Activated CD4-positive, alpha-beta T cell treated with anti-CD3 and anti-CD28 coated beads, Interleukin-2, amount 10 ng/mL, durations not matched to agents 7 days and 5 days (primary cell): Measurements from ENCODE around the gene ANKRD65. TPM values are rescaled to one million over a fixed set of nuclear protein-coding genes. Genes with fewer than 3 reads are reported as not detected.
A peak's percentile ranks its signal among the peaks of the same experiment; 100 is the strongest.

Experiments used
- CTCF ChIA-PET: fragments of 350-600 bp; sonication (Branson Sonifier 250); formaldehyde crosslinking; loops from one replicate; lab custom pipeline; 2021; ENCODE audit warnings: antibody characterized with exemption; lab: Charles Lee
- POLR2A ChIA-PET: fragments of 350-600 bp; sonication (Branson Sonifier 250); formaldehyde crosslinking; loops from one replicate; lab custom pipeline; 2021; ENCODE audit warnings: antibody characterized with exemption; lab: Charles Lee
- DNase-seq: peaks from one replicate; pipeline ENCODE4 v3.0.0-alpha.2; 2020
- H3K27ac Mint-ChIP-seq: one replicate; pipeline ENCODE4 v1.8.0; 2021; ENCODE audit warnings: mild to moderate bottlenecking, moderate library complexity, mixed read lengths
- H3K27me3 Mint-ChIP-seq: one replicate; pipeline ENCODE4 v1.8.0; 2021; ENCODE audit warnings: mixed read lengths
- H3K36me3 Mint-ChIP-seq: one replicate; pipeline ENCODE4 v1.8.0; 2021; ENCODE audit warnings: low read depth, mixed read lengths
- H3K4me1 Mint-ChIP-seq: one replicate; pipeline ENCODE4 v1.8.0; 2021; ENCODE audit warnings: mixed read lengths
- H3K4me3 Mint-ChIP-seq: one replicate; pipeline ENCODE4 v1.8.0; 2021; ENCODE audit warnings: mild to moderate bottlenecking, moderate library complexity, mixed read lengths
- H3K9me3 Mint-ChIP-seq: one replicate; pipeline ENCODE4 v1.8.0; 2021; ENCODE audit warnings: mixed read lengths
- total RNA-seq, 2 experiments: library from RNA; stranded (reverse); gene quantifications; one replicate each; pipeline ENCODE4 v1.2.3, GENCODE V29; 2021

ANKRD65 gene
- total RNA-seq, 2 experiments from 2014 or later = not detected

DNA sequence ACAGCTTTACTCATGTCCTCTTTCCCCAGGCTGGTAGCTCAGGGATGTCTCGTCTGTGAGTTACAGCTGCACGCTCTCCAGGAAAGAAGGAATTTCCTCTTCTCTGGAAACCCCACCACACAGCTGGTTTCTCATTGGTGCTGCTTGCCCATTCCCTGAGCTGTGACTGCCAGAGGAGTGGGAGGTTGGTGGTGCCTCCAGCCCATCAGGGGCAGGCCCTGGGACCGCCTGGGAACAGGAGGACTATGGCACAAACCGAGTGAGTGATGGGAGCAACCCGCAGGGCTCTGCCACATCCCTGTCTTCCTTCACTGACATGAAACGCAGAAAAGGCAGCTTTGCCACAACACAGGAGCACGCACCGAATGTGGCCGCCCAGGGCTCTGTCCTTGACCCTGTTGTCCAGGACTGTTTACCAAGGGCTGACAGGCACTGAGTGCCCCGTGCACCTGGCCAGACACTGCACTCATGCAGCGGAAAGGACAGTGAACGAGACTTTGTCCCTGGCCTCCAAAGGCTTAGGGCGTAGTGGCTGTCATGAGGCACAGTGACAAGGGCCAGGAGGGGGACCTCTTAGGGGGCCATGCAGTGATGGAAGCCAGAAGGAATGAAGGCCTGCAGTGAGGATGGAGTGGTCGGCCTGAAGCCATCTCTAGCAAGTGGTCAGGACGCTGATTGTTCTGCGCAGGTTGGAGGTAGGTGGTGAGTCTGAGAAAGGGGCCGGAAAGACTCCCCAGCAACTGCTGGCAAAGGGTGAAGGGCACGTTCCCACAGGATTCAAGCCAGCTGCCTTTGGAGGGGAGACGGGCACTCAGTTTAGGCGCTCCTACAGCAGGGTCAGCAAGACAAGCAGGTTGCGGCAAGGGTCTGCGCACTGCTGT lies 20.3 kb downstream of the ANKRD65 start:
- Mint-ChIP-seq H3K36me3 (peaks cover 52% of the 10 kb centered on the region), H3K27ac (peak overlapping the region; percentile 91), H3K4me1 (peaks cover 54% of the 10 kb centered on the region), H3K9me3 (no peaks in the 10 kb centered on the region), H3K4me3 (peak overlapping the region; percentile 80), H3K27me3 (no peaks in the 10 kb centered on the region)
- ChIA-PET CTCF (interaction anchor here (1.2 to 2.3 kb wide), 6 partner anchors 14 to 40 kb away, joined by 3 to 10 read pairs (median 6); partner anchors contain the start of gene AURKAIP1), POLR2A (no interaction called here)
- no peak for DNase-seq

DNA sequence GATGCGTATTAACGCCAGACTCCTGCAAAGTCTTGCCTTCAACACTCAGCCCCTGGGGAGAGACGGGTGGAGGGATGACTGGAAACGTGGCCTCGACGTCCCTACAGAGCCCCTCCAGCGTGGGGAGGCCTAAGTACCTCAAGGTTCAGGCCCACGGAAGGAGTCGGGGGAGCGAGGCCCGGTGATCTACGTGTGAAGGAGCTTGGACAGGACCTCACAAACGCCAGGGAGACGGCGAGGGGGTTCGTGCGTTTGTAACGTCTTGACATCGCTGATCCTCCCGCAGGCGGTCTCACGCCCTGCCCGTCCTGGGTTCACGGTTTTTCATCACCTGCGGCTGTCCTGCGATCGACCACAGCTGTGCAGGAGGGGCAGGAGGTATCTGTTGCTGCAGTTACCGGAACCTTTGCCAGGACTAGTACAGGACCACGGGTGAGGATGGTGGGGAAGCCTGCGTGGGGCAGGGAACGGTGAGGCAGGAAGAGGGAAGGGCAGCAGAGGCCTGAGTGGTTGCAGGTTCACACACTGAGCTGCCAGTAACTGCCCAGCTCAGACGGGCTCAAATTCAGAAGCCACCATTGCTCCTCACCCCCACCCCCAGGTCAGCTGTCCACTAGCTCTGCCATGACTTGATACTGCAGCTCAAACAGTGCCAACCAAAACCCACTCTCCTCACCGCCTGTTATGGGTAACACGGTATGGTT lies 21.1 kb downstream of the ANKRD65 start:
- peaks cover 53% of the 10 kb centered on the region for H3K4me1 Mint-ChIP-seq
- peak overlapping the region; percentile 80 for H3K4me3 Mint-ChIP-seq
- H3K9me3 Mint-ChIP-seq = no peaks in the 10 kb centered on the region
- no peaks in the 10 kb centered on the region for H3K27me3 Mint-ChIP-seq
- peak; percentile 26 for DNase-seq
- CTCF ChIA-PET = interaction anchor here (1.2 to 2.3 kb wide), 6 partner anchors 15 to 41 kb away, joined by 3 to 10 read pairs (median 6); partner anchors contain the start of gene AURKAIP1
- peak overlapping the region; percentile 91 for H3K27ac Mint-ChIP-seq
- POLR2A ChIA-PET = no interaction called here
- peaks cover 53% of the 10 kb centered on the region for H3K36me3 Mint-ChIP-seq

- peak within 1 kb of the TSS; percentile 91 for H3K27ac Mint-ChIP-seq
- peaks cover 56% of the 10 kb centered on the region for H3K36me3 Mint-ChIP-seq
- peak; percentile 99 for DNase-seq
- CTCF ChIA-PET = interaction anchor here (0.7 to 3.0 kb wide), 20 partner anchors 8 to 378 kb away, joined by 3 to 17 read pairs (median 4); partner anchors contain the start of genes AURKAIP1 and MRPL20
- peaks cover 51% of the 10 kb centered on the region for H3K4me1 Mint-ChIP-seq
- H3K4me3 Mint-ChIP-seq = peak within 1 kb of the TSS; percentile 80
- no peaks in the 10 kb centered on the region for H3K9me3 Mint-ChIP-seq
- H3K27me3 Mint-ChIP-seq = no peaks in the 10 kb centered on the region
- POLR2A ChIA-PET = interaction anchor here (1.0 kb wide), 1 partner anchor 24 kb away, joined by 4 read pairs; the partner anchor contains the start of gene AURKAIP1
Observed at GRCh38 chr1:1399187-1399871, 21.7 kb downstream of the ANKRD65 start, which contains the start of gene CCNL2. CCNL2 (minus strand) TSS chr1:1399335; CDS start chr1:1399306, 29 bp downstream.

DNA sequence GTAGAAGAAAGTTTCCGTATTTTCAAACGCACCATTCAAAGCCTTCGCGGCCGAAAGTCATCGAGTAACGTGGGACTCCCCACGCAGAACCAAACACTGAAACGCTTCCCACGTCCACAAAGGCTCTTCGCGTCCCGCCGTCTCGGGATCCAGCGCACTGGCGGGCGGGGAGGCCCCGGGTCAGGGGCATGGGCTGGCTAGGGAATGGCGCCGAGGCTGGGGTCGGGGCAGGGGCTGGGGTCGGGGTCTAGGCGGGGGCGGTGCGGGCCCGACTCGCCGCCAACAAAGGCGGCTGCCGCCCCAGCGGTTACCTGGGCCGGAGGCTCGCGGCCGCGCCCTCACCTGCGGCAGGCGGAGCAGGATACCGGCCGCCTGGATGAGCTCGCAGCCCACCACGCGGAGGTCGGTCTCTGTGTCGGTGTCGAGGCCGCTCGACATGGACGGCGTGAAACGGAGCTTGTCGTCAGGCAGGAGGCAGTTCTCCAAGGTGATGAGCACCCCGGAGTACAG lies 22.3 kb downstream of the ANKRD65 start:
- Mint-ChIP-seq H3K9me3 (no peaks in the 10 kb centered on the region), H3K36me3 (peaks cover 59% of the 10 kb centered on the region), H3K4me1 (peaks cover 51% of the 10 kb centered on the region), H3K27ac (peak overlapping the region; percentile 89), H3K4me3 (peak overlapping the region; percentile 80), H3K27me3 (no peaks in the 10 kb centered on the region)
- CTCF ChIA-PET = interaction anchor here (0.7 to 3.0 kb wide), 17 partner anchors 8 to 378 kb away, joined by 3 to 17 read pairs (median 4); partner anchors contain the start of genes AURKAIP1 and MRPL20
- POLR2A ChIA-PET = interaction anchor here (1.0 kb wide), 1 partner anchor 24 kb away, joined by 4 read pairs; the partner anchor contains the start of gene AURKAIP1
- DNase-seq = no peak

GRCh38 chr1:1397839-1398523 lies 23.1 kb downstream of the ANKRD65 start:
- H3K4me1 Mint-ChIP-seq = peaks cover 46% of the 10 kb centered on the region

GRCh38 chr1:1395166-1395565 lies 25.9 kb downstream of the ANKRD65 start:
- H3K9me3 Mint-ChIP-seq = no peaks in the 10 kb centered on the region
- H3K4me3 Mint-ChIP-seq = no peak overlapping the region
- H3K36me3 Mint-ChIP-seq = peaks cover 63% of the 10 kb centered on the region
- H3K4me1 Mint-ChIP-seq = peaks cover 25% of the 10 kb centered on the region
- no peaks in the 10 kb centered on the region for H3K27me3 Mint-ChIP-seq
- ChIA-PET POLR2A (no interaction called here), CTCF (interaction anchor here (0.9 kb wide), 1 partner anchor 20 kb away, joined by 3 read pairs; the partner anchor contains the start of gene AURKAIP1)
- no peak overlapping the region for H3K27ac Mint-ChIP-seq
- no peak for DNase-seq

More at GRCh38 chr1:1397839-1398523, 23.1 kb downstream of the ANKRD65 start:
- peak overlapping the region; percentile 80 for H3K4me3 Mint-ChIP-seq
- ChIA-PET CTCF (interaction anchor here (2.6 to 3.0 kb wide), 2 partner anchors 9 kb away, joined by 14 to 17 read pairs; partner anchors contain the start of gene MRPL20), POLR2A (no interaction called here)
- no peak for DNase-seq
- peak overlapping the region; percentile 89 for H3K27ac Mint-ChIP-seq
- no peaks in the 10 kb centered on the region for H3K27me3 Mint-ChIP-seq
- H3K9me3 Mint-ChIP-seq = no peaks in the 10 kb centered on the region
- H3K36me3 Mint-ChIP-seq = peaks cover 58% of the 10 kb centered on the region

- Mint-ChIP-seq H3K4me3 (no peak overlapping the region), H3K9me3 (no peaks in the 10 kb centered on the region), H3K27ac (no peak overlapping the region), H3K36me3 (peaks cover 70% of the 10 kb centered on the region), H3K4me1 (peaks cover 19% of the 10 kb centered on the region), H3K27me3 (no peaks in the 10 kb centered on the region)
- POLR2A ChIA-PET = no interaction called here
- no peak for DNase-seq
- CTCF ChIA-PET = no interaction called here
Observed at GRCh38 chr1:1394116-1394515, 27.0 kb downstream of the ANKRD65 start.

- Mint-ChIP-seq H3K4me1 (peaks cover 19% of the 10 kb centered on the region), H3K36me3 (peaks cover 74% of the 10 kb centered on the region)
- CTCF ChIA-PET = interaction anchor here (1.0 kb wide), 1 partner anchor 13 kb away, joined by 3 read pairs; no protein-coding TSS in a partner anchor
Observed at GRCh38 chr1:1393428-1393827, 27.6 kb downstream of the ANKRD65 start.

DNA sequence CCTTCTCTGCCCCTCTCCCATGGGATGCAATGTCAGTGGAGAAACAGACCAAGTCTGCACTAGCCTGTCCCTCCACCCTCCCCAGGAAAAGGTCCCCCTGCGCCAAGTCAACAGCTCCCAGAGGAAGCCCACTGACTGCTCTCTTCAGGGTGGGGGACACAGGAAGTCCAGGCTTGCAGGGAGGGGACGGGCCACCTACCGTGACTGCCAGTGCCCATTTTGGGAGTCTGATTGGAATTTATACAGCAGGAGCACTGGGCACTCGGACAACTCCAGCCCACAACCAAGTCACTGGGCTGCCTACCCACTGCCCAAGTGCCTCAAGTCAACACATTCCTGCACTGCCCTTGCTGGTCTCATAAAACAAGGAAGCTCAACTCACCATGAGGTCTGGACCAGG lies 28.1 kb downstream of the ANKRD65 start:
- Mint-ChIP-seq H3K27me3 (no peaks in the 10 kb centered on the region), H3K4me3 (no peak overlapping the region), H3K27ac (no peak overlapping the region), H3K9me3 (no peaks in the 10 kb centered on the region), H3K4me1 (peaks cover 15% of the 10 kb centered on the region), H3K36me3 (peaks cover 74% of the 10 kb centered on the region)
- no peak for DNase-seq
- ChIA-PET POLR2A (no interaction called here), CTCF (interaction anchor here (1.0 kb wide), 1 partner anchor 13 kb away, joined by 3 read pairs; no protein-coding TSS in a partner anchor)

More at GRCh38 chr1:1393428-1393827, 27.6 kb downstream of the ANKRD65 start:
- H3K27me3 Mint-ChIP-seq = no peaks in the 10 kb centered on the region
- H3K27ac Mint-ChIP-seq = no peak overlapping the region
- H3K4me3 Mint-ChIP-seq = no peak overlapping the region
- DNase-seq = no peak
- H3K9me3 Mint-ChIP-seq = no peaks in the 10 kb centered on the region
- POLR2A ChIA-PET = no interaction called here

DNA sequence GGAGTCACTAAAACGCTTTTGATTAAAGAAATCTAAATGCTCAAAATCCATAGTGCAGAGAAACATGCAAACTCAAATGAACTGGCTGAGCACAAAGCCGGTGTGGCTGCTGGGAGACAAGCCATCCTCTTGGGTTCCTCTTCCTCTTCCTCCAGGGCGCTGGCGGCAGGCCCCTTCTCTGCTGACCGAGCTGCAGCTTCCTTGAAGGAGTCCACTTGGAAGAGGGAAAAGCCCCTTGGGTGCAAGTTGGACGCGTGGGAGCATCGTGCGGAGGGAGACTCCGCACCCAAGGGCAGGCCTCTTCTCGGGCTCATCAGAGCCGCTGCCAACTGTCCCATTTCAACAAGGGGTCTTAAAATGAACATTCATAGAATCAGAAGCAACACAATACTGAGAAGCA lies 29.9 kb downstream of the ANKRD65 start:
- peaks cover 7% of the 10 kb centered on the region for H3K4me1 Mint-ChIP-seq
- no peak overlapping the region for H3K4me3 Mint-ChIP-seq
- H3K27me3 Mint-ChIP-seq = no peaks in the 10 kb centered on the region
- peaks cover 78% of the 10 kb centered on the region for H3K36me3 Mint-ChIP-seq
- no peak for DNase-seq
- CTCF ChIA-PET = interaction anchor here (0.6 kb wide), 1 partner anchor 8 kb away, joined by 3 read pairs; the partner anchor contains the start of gene CCNL2
- POLR2A ChIA-PET = no interaction called here
- no peaks in the 10 kb centered on the region for H3K9me3 Mint-ChIP-seq
- no peak overlapping the region for H3K27ac Mint-ChIP-seq

- H3K4me1 Mint-ChIP-seq = peaks cover 6% of the 10 kb centered on the region
- H3K27me3 Mint-ChIP-seq = no peaks in the 10 kb centered on the region
- POLR2A ChIA-PET = no interaction called here
- DNase-seq = no peak
- no peaks in the 10 kb centered on the region for H3K9me3 Mint-ChIP-seq
- H3K27ac Mint-ChIP-seq = no peak overlapping the region
- CTCF ChIA-PET = interaction anchor here (0.6 kb wide), 1 partner anchor 8 kb away, joined by 3 read pairs; the partner anchor contains the start of gene CCNL2
- no peak overlapping the region for H3K4me3 Mint-ChIP-seq
- H3K36me3 Mint-ChIP-seq = peaks cover 82% of the 10 kb centered on the region
Observed at GRCh38 chr1:1390675-1391074, 30.4 kb downstream of the ANKRD65 start.
